BLaER1 treated with 17β-estradiol and CSF1 and Interleukin-3, amounts not matched to agents 10 nM and 100 nM (cell line): ENCODE results near the gene FOXA3.

ENCODE experiments used
- H3K27ac ChIP-seq, 11 experiments: shearing (Covaris generic); formaldehyde crosslinking; 2 replicates each; pipeline ENCODE4 v1.8.1; 2022
- H3K27me3 ChIP-seq, 11 experiments: shearing (Covaris generic); formaldehyde crosslinking; 2 replicates each; pipeline ENCODE4 v1.8.1; 2022
- H3K36me3 ChIP-seq, 11 experiments: shearing (Covaris generic); formaldehyde crosslinking; 2 replicates each; pipeline ENCODE4 v1.8.1; 2022
- H3K4me1 ChIP-seq, 10 experiments: shearing (Covaris generic); formaldehyde crosslinking; 2 replicates each; pipeline ENCODE4 v1.8.1; 2022
- H3K4me2 ChIP-seq, 11 experiments: shearing (Covaris generic); formaldehyde crosslinking; 2 replicates each; pipeline ENCODE4 v1.8.1; 2022
- H3K4me3 ChIP-seq, 10 experiments: shearing (Covaris generic); formaldehyde crosslinking; 2 replicates each; pipeline ENCODE4 v1.8.1; 2022
- H3K9ac ChIP-seq, 11 experiments: shearing (Covaris generic); formaldehyde crosslinking; 2 replicates each; pipeline ENCODE4 v1.8.1; 2022
- H3K9me3 ChIP-seq, 11 experiments: shearing (Covaris generic); formaldehyde crosslinking; replicated peaks in 1 of 11; 2 replicates each; pipeline ENCODE4 v1.8.1; 2022
- H4K20me1 ChIP-seq, 11 experiments: shearing (Covaris generic); formaldehyde crosslinking; 2 replicates each; pipeline ENCODE4 v1.8.1; 2022
- Cebpa-rat ChIP-seq, 11 experiments: shearing (Covaris generic); IDR thresholded peaks; 2 replicates each; pipeline ENCODE4 v1.8.1; 2022

Gene FOXA3

DNA sequence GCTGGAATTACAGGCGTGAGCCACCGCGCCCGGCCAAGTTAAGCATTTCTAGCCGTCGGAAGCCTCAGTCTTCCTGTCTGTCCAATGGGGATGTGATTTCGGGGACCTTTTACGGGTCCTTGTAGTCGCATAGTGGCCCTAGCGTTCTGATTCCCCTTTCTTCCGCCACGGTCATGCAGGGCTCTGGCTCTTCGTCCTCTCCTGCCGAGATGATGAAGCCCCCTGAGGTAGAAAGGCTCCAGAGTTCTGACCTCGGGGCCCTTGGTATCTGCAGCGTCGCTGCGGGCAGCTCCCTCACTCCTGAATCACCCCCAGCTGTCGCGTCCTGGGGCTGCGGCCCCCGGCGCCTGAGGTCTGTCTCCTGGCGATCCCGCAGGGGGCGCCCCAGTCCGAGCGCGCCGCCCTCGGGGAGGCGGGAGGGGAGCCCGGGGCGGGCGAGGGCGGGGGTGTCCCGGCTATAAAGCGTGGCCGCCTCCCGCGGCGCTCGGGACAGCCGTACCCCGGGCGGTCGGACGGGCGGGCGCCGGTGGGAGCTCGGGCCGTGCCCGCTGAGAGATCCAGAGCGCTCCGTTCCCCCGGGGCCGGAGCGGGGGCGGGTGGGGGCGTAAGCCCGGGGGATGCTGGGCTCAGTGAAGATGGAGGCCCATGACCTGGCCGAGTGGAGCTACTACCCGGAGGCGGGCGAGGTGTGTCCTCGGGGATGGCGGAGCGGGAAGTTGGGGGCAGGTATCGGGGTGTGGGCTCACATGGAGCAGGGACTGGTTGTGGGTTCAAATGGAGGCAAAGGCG, at the start of gene FOXA3:
Gene FOXA3, plus strand, starts transcription at position 487 of the 789 bp plus-strand sequence. Its CDS starts 131 bp downstream, at position 618.
- Histone ChIP-seq H3K27ac (peak within 1 kb of the TSS in 4 of 11 experiments; percentile 93 to 99 (median 94); a peak in 5 of 22 replicates), H3K4me1 (peaks cover 21 to 26% (median 24%) of the 10 kb centered on the region in 10 experiments)
- no peak for TF ChIP-seq Cebpa-rat (IDR thresholded peaks at IDR 0.05)

DNA sequence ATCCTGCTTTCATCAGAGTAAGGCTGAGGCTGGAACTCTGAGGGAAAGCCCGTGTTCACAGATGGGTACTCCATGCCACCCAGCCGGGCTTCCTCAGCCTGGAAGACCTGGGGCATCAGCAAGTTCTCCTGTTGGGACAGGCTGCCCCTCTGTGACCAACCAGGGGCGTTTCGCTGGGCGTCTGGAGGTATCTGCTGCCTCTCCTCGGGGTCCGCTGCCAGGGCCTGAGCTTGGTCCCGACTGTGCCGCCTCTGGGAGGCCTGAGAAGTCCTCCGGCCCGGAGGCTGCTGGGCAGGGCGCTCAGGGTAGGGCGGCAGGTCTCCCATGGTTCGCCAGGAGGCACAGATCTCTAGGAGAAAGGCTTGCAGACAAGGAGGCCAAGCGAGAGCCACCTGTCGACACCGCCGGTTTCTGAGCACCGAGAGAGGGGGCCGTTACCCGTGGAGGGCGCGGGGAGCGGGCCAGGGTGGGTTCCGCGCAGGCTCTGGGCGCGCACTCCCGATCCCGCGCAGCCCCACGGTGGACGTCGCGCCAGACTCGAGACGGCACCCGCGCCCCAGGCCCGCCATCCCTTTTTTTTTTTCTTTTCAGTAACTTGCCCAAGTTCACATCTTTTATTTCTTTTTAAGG, 49.2 kb upstream of the FOXA3 start, which contains the start of gene RSPH6A:
Gene RSPH6A, minus strand, starts transcription at position 458 of the 630 bp plus-strand sequence. Its CDS starts 132 bp downstream, at position 326.
- no peaks in the 10 kb centered on the region for H3K9me3 ChIP-seq
- peak within 1 kb of the TSS; percentile 82 to 94 (median 91) for H3K4me2 ChIP-seq
- H4K20me1 ChIP-seq: peaks cover 12 to 52% (median 29%) of the 10 kb centered on the region in 11 experiments; a peak in 18 of 22 replicates
- peak within 1 kb of the TSS; percentile 61 to 78 (median 73); a peak in 21 of 22 replicates for H3K9ac ChIP-seq
- peaks cover 0 to 18% (median 0%) of the 10 kb centered on the region in 11 experiments; a peak in 3 of 22 replicates for H3K27me3 ChIP-seq
- peak within 1 kb of the TSS; percentile 32 to 74 (median 62) for H3K4me3 ChIP-seq
- peak within 1 kb of the TSS in 9 of 11 experiments; percentile 42 to 70 (median 65); a peak in 17 of 22 replicates for H3K27ac ChIP-seq
- peaks cover 24 to 65% (median 52%) of the 10 kb centered on the region in 10 experiments for H3K4me1 ChIP-seq
- no peak for TF ChIP-seq Cebpa-rat (IDR thresholded peaks at IDR 0.05)
- H3K36me3 ChIP-seq: peaks cover 7 to 24% (median 14%) of the 10 kb centered on the region in 11 experiments; a peak in 18 of 22 replicates

More for the DNA sequence above, at the start of gene FOXA3:
- Histone ChIP-seq H4K20me1 (peaks cover 4 to 28% (median 19%) of the 10 kb centered on the region in 11 experiments; a peak in 16 of 22 replicates), H3K9ac (peak within 1 kb of the TSS in 9 of 11 experiments; percentile 51 to 99 (median 95); a peak in 16 of 22 replicates), H3K27me3 (peaks cover 31 to 48% (median 42%) of the 10 kb centered on the region in 11 experiments), H3K36me3 (peaks cover 18 to 29% (median 21%) of the 10 kb centered on the region in 11 experiments), H3K4me2 (peak within 1 kb of the TSS; percentile 78 to 96 (median 86)), H3K4me3 (peak within 1 kb of the TSS; percentile 53 to 98 (median 80)), H3K9me3 (no peaks in the 10 kb centered on the region)

DNA sequence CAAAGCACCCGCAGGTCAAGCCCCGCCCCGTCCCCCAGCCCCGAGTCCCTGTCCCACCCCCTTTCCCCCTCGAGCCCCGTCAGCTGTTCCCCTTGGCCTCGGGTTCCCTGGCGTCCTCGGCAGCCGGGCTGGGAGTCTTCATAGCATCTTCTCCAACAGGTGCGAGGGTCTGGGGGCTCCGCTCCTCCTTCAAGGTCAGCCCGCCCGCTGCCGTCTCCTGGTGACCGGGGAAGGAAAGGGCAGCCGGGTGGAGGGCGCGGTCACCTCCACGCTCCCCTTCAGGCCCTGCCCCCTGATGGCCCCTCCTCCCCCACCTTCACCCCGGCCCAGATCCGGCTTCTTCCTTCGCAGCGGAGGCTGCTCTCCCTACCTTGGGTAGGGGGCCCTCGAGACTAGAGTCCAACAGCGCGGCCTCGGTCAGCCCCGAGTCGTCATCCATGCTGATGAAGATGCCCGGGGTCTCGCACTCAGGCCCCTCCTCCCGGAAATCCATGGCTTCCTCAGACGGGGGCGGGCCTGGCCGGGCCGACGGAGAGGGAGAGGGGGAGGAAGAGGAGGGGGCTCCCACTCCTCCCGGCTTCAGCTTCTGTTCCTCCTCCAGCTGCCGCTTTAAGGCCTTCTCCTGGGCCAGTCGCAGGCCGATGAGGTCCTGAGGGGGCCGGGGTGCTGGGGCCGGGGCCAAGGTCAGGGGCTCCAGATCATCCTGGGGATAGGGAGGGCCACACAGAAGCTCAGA, 48.5 kb upstream of the FOXA3 start:
- Histone ChIP-seq H3K4me3 (peak overlapping the region; percentile 32 to 74 (median 62)), H3K9ac (peak overlapping the region; percentile 61 to 78 (median 73); a peak in 21 of 22 replicates), H3K36me3 (peaks cover 13 to 31% (median 21%) of the 10 kb centered on the region in 11 experiments; a peak in 20 of 22 replicates), H3K4me1 (peaks cover 17 to 60% (median 46%) of the 10 kb centered on the region in 10 experiments), H3K4me2 (peak overlapping the region; percentile 82 to 94 (median 91)), H3K27me3 (peaks cover 0 to 18% (median 0%) of the 10 kb centered on the region in 11 experiments; a peak in 3 of 22 replicates), H3K27ac (peak overlapping the region in 9 of 11 experiments; percentile 42 to 70 (median 65); a peak in 17 of 22 replicates), H4K20me1 (peaks cover 12 to 59% (median 33%) of the 10 kb centered on the region in 11 experiments; a peak in 18 of 22 replicates), H3K9me3 (no peaks in the 10 kb centered on the region)
- no peak for TF ChIP-seq Cebpa-rat (IDR thresholded peaks at IDR 0.05)

DNA sequence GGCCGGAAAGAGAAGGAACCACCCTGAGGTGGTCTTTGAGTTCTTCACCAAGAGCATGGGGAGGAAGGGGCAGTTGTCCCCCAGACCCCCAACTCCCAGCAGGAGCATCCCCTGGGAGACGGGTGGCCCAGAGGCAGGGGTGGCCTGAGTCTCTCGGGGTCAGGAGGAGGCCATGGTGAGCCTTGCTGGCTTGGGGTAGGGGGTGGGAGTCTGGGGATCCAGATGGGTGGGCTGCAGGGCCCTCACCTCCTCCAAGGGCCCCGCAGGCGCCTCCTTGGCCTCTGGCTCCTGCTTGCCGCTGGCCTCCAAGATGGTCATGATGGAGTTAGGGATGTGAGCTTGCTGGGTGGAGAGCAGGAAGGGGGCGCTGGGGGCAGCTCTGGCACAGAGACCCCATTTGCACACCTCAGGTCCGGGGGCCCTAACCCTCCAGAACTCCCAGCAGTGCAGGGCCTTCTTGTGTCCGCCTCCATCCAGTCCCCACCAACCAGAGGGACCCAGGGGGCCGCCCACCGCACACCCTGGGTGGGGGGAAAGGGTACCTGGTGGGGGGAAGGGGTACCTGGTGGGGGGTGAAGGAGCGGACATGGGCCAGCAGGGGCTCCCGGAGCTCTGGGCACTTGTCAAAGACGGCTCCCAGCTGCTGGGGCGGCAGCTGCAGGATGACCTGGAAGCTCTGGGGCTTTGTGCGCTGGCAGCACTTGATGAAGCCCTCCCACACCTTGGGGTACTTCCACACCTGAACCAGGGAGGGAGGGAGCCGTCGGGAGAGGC, 47.7 kb upstream of the FOXA3 start:
- H3K27ac ChIP-seq: peak overlapping the region in 8 of 11 experiments; percentile 49 to 70 (median 66); a peak in 16 of 22 replicates

DNA sequence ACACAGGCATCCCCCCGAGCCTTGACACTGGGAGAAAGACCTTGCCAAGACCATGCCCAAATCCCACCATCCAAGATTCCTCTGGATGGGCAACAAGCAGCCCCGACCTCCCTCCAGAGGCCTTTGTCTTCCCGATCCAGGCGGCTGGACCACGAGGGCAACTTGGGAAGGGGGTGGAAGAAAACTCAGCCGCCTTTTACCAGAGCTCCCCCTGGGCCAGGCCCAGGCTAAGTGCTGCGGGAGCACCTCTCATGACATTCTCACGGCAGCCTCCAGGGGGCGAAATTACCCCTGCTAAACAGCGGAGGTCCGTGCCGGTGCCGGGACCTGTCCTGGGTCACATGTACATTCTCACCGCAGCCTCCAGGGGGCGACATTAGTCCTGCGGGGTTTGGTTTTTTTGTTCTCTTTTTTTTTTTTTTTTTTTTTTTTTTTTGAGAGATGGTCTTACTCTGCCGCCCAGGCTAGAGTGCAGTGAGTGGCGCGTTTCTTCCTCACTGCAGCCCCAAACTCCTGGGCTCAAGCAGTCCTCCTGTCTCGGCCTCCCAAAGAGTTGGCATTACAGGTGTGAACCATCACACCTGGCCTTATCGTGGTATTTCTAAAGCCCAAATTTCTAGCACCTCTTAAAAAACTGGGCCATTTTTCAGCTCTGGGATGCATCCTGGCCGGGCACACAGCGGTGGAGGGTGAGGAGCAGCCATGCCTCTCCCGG, 47.0 kb upstream of the FOXA3 start:
- Histone ChIP-seq H4K20me1 (peaks cover 12 to 70% (median 35%) of the 10 kb centered on the region in 11 experiments; a peak in 18 of 22 replicates), H3K4me1 (peaks cover 16 to 61% (median 40%) of the 10 kb centered on the region in 10 experiments), H3K36me3 (peaks cover 22 to 44% (median 32%) of the 10 kb centered on the region in 11 experiments), H3K9me3 (no peaks in the 10 kb centered on the region), H3K27ac (peak overlapping the region in 3 of 11 experiments; percentile 65 to 69 (median 69); a peak in 4 of 22 replicates), H3K4me3 (no peak overlapping the region), H3K27me3 (peaks cover 0 to 18% (median 0%) of the 10 kb centered on the region in 11 experiments; a peak in 3 of 22 replicates), H3K9ac (peak overlapping the region in 7 of 11 experiments; percentile 24 to 78 (median 73); a peak in 11 of 22 replicates), H3K4me2 (peak overlapping the region; percentile 82 to 94 (median 91))
- no peak for TF ChIP-seq Cebpa-rat (IDR thresholded peaks at IDR 0.05)

More for the DNA sequence above, 47.7 kb upstream of the FOXA3 start:
- Histone ChIP-seq H3K4me2 (peak overlapping the region; percentile 82 to 94 (median 91)), H3K4me1 (peaks cover 16 to 58% (median 40%) of the 10 kb centered on the region in 10 experiments), H3K27me3 (peaks cover 0 to 18% (median 0%) of the 10 kb centered on the region in 11 experiments; a peak in 3 of 22 replicates), H3K36me3 (peaks cover 18 to 37% (median 27%) of the 10 kb centered on the region in 11 experiments; a peak in 21 of 22 replicates), H3K9me3 (no peaks in the 10 kb centered on the region), H3K9ac (peak overlapping the region in 10 of 11 experiments; percentile 61 to 78 (median 74); a peak in 18 of 22 replicates), H3K4me3 (peak overlapping the region in 9 of 10 experiments; percentile 48 to 74 (median 62); a peak in 19 of 20 replicates), H4K20me1 (peaks cover 12 to 66% (median 34%) of the 10 kb centered on the region in 11 experiments; a peak in 18 of 22 replicates)
- no peak for TF ChIP-seq Cebpa-rat (IDR thresholded peaks at IDR 0.05)

DNA sequence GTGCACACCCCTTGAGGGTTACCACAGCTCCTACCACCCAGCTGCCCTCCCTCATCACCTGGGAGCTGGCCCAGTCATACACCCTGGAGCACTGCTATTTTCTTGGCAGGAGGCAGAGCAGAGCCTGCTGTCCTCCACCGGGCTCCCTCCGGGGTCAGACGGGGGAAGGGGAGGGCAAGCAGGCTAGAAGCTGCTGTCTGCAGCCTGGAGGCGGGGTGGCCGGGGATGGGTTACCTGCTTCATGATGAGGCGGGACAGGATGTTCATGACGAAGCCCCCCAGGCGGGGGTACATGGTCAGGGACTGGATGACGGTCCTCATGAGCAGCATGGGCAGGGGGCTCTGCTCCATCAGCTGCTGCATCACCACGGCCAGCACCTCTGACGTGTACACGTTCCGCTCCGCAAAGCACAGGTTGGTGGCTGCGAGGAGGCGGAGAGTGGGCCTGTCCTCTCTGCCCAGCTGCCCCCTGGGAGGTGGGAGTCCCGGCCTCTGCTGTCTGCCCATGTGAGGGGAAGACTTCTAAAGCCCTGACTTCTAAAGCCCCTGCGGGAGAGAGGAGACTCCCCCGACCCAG, 46.3 kb upstream of the FOXA3 start:
- Histone ChIP-seq H3K27ac (peak overlapping the region in 1 of 11 experiments; percentile 23; a peak in 2 of 22 replicates), H3K9ac (peak overlapping the region in 5 of 11 experiments; percentile 9 to 34 (median 24); a peak in 4 of 22 replicates)

More for the DNA sequence above, 46.3 kb upstream of the FOXA3 start:
- Histone ChIP-seq H3K27me3 (peaks cover 0 to 15% (median 0%) of the 10 kb centered on the region in 11 experiments; a peak in 3 of 22 replicates), H3K36me3 (peaks cover 28 to 50% (median 39%) of the 10 kb centered on the region in 11 experiments), H3K4me2 (peak overlapping the region in 10 of 11 experiments; percentile 19 to 55 (median 44); a peak in 17 of 22 replicates), H3K9me3 (no peaks in the 10 kb centered on the region), H4K20me1 (peaks cover 12 to 76% (median 35%) of the 10 kb centered on the region in 11 experiments; a peak in 18 of 22 replicates), H3K4me3 (no peak overlapping the region), H3K4me1 (peaks cover 16 to 60% (median 40%) of the 10 kb centered on the region in 10 experiments)
- TF ChIP-seq Cebpa-rat (IDR thresholded peaks at IDR 0.05): no peak
